ENCODE measurements around the gene LY6G6C. TPM values are rescaled to one million over a fixed set of nuclear protein-coding genes. Genes with fewer than 3 reads are reported as not detected.

Gene LY6G6C
- total RNA-seq, 1 donor from 2014 or later = not detected

- intact Hi-C loops (cut with micrococcal nuclease) = no loop called here
- DNase-seq = no peak
- peak overlapping the region; percentile 78 for H3K4me3 ChIP-seq
- no peak for TF ChIP-seq CTCF (IDR thresholded peaks at IDR 0.05; ENCODE audit: borderline replicate concordance)
- H3K9me3 ChIP-seq (replicated peaks) = no peaks in the 10 kb centered on the region
- H3K4me1 ChIP-seq = peaks cover 47% of the 10 kb centered on the region
- no peaks in the 10 kb centered on the region for H3K36me3 ChIP-seq
- H3K27ac ChIP-seq (replicated peaks) = peak overlapping the region; percentile 62
- no peaks in the 10 kb centered on the region for H3K27me3 ChIP-seq (ENCODE audit: low read depth)
These were observed 19.1 kb upstream of the LY6G6C start for GRCh38 chr6:31740397-31741223.

GRCh38 chr6:31739639-31740396 lies 18.3 kb upstream of the LY6G6C start, which contains the start of gene MSH5:
Gene MSH5, plus strand, starts transcription at chr6:31740005. Its CDS starts 462 bp downstream, at chr6:31740467.
- intact Hi-C loops (cut with micrococcal nuclease) = no loop called here
- TF ChIP-seq CTCF (IDR thresholded peaks at IDR 0.05; ENCODE audit: borderline replicate concordance) = no peak
- no peaks in the 10 kb centered on the region for H3K36me3 ChIP-seq
- H3K4me1 ChIP-seq = peaks cover 53% of the 10 kb centered on the region
- peak within 1 kb of the TSS; percentile 78 for H3K4me3 ChIP-seq
- peak; percentile 98 for DNase-seq
- H3K27me3 ChIP-seq (ENCODE audit: low read depth) = no peaks in the 10 kb centered on the region
- H3K27ac ChIP-seq (replicated peaks) = peak within 1 kb of the TSS; percentile 62
- no peaks in the 10 kb centered on the region for H3K9me3 ChIP-seq (replicated peaks)

- intact Hi-C loops (cut with micrococcal nuclease) = no loop called here
- no peak for DNase-seq
These were observed 16.7 kb upstream of the LY6G6C start for GRCh38 chr6:31737991-31738979.

GRCh38 chr6:31737315-31737990 lies 15.9 kb upstream of the LY6G6C start:
- intact Hi-C loops (cut with micrococcal nuclease) = no loop called here
- peaks cover 77% of the 10 kb centered on the region for H3K4me1 ChIP-seq
- DNase-seq = no peak

More at GRCh38 chr6:31737991-31738979, 16.7 kb upstream of the LY6G6C start:
- Histone ChIP-seq H3K4me1 (peaks cover 69% of the 10 kb centered on the region), H3K27ac (replicated peaks) (peak overlapping the region; percentile 96), H3K27me3 (ENCODE audit: low read depth) (no peaks in the 10 kb centered on the region), H3K36me3 (peaks cover 8% of the 10 kb centered on the region), H3K4me3 (peak overlapping the region; percentile 8), H3K9me3 (replicated peaks) (no peaks in the 10 kb centered on the region)
- TF ChIP-seq CTCF (IDR thresholded peaks at IDR 0.05; ENCODE audit: borderline replicate concordance) = no peak

More at GRCh38 chr6:31737315-31737990, 15.9 kb upstream of the LY6G6C start:
- H3K9me3 ChIP-seq (replicated peaks) = no peaks in the 10 kb centered on the region
- TF ChIP-seq CTCF (IDR thresholded peaks at IDR 0.05; ENCODE audit: borderline replicate concordance) = no peak
- no peaks in the 10 kb centered on the region for H3K27me3 ChIP-seq (ENCODE audit: low read depth)
- peaks cover 16% of the 10 kb centered on the region for H3K36me3 ChIP-seq
- H3K27ac ChIP-seq (replicated peaks) = peak overlapping the region; percentile 96
- peak overlapping the region; percentile 83 for H3K4me3 ChIP-seq
